SIG-M5 (cell line): ENCODE measurements around the gene PCOLCE2.

Experiments
- DNase-seq: peaks from one replicate; lab custom pipeline; 2025; lab: John Stamatoyannopoulos, UW

PCOLCE2 gene, protein sequence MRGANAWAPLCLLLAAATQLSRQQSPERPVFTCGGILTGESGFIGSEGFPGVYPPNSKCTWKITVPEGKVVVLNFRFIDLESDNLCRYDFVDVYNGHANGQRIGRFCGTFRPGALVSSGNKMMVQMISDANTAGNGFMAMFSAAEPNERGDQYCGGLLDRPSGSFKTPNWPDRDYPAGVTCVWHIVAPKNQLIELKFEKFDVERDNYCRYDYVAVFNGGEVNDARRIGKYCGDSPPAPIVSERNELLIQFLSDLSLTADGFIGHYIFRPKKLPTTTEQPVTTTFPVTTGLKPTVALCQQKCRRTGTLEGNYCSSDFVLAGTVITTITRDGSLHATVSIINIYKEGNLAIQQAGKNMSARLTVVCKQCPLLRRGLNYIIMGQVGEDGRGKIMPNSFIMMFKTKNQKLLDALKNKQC

DNA sequence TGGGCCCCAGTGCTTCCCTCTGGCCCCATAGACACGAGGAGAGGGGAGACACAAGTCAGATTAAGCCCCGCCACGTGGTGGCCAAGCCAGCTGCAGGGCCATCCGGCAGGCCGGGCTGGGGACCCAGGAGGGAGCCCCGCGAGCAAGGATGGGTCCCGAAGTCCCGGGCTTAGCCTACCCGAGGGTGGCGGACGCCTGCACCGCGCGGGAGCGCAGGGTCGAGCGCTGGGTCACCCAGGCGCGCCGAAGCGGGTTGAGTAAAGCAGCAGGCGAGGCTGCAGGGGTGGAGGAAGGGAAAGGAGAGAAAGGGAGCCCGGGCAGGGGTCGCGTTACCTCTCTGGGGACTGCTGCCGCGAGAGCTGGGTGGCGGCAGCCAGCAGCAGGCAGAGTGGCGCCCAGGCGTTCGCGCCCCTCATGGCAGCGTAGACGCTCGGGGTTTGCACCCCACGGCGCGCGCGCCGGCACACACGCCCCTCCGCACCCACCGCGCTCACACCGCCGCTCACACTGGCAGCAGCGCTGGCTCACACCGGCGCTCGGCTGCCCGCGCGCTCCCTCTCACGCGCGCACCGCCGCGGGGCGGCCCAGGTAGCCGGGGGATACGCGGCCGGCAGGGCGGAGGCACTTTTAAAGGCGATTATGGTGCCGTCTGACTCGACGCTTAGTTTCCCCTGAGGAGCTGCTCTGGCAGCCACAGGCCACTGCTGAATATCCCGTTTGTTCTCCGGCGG lies at the start of gene PCOLCE2:
Gene PCOLCE2 (minus strand): TSS at position 603 of the 731 bp plus-strand sequence. CDS start 187 bp downstream, at position 416.
- DNase-seq = no peak

DNA sequence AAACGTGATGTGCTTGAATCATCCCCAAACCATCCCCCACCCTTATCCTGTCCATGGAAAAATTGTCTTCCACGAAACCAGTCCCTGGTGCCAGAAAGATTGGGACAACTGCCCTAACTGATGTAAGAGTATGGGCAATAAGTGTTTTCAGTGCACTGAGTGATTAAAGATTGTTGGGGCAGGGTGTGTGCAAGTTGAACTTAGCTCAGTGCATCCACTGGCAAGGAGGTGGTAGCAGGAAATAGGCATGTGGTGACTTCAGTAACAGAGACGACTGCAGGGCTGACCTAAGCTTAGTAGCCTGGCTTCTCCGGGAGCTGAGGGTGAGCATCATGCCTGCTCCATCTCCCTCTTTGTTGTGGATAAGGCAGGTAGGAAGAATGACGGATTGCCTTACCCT lies 47.1 kb upstream of the PCOLCE2 start:
- no peak for DNase-seq

DNA sequence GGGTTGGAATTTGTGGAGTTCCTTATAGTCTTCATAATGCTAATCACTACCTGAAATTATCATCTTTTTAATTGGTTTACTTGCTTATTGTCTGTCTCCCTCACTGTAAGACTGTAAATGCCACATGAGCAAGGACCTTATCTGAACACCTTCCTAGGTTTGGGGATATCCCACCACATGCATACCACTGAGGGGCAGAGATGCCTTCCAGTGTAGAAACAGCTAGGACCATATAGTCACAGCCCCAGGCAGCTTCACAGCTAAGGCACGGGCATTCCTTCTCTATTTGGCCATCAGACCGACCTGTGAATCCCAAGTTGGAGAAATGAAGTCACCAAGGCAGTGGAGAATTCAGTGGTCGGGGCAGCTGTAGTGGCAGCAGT lies 46.0 kb upstream of the PCOLCE2 start:
- DNase-seq = no peak

DNA sequence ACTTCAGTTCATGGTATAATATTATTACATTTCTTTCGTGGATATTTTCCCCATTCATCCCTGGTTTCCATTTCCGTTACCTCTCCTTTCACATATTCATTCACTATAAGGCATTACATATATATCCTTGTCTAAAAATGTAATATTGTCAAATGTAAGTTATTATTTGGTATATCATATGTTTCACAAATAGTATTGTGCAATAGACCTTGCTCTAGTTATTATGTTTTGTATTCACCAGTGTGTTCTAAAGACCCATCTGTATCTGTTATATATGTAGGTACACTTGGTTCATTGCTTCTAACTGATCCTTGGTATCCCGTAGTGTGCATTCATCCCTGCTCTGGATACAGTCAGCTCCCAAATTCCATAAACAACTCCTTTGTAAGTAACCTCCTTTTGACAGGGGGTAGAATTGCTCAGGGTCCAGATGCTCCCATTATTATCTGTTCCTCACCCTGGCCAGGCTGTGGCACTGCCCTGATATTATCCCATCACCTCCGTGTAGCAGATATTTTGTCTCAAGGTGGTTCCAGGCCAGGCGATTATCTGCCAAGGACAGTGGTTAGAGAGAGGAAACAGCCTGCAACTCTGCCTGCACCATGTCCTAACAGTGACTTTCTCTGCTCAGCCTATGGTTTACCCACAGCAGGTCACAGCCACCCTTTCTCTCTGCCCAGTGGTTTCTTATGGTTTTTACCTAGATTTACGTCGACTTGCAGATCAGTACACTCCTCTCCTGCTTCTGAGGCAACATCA lies 45.4 kb upstream of the PCOLCE2 start:
- no peak for DNase-seq

DNA sequence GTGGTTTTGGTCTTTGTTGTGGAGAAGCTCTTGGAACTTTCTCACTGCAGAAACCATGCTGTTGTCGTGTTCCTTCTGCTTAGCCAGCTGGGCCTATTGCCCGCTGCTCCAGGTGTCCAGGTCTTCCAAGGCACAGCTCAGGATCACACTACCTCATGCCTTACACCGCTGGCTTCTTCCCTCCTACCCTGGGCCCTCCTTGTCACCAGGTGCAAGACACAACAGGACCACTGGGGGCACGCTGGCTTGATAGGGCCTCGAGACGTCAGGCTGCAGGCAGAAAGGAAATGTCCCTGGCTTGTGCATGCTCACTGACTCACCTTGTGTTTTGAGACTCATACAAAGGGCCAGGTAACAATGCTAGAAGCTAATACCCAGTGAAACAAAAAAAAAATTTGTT lies 42.3 kb upstream of the PCOLCE2 start:
- no peak for DNase-seq

DNA sequence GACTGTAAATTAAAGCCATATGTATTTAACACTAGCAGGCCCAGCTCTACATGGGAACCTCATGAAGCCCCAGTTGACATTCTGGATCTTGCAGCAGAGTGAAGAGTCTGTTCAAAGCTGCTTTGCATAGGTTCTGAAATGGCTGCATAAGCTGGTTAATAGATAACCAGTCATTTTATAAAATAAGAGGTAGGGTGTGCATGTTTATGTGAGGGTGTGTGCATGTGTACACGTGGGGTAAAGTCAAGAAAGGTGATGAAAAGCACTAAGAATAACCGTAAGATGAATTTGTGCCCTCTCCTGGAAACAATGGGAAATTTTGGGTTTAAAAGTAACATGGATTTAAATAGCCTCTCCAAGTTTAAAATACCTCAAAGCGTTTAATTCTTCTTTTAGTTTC lies 41.6 kb upstream of the PCOLCE2 start:
- DNase-seq = no peak

DNA sequence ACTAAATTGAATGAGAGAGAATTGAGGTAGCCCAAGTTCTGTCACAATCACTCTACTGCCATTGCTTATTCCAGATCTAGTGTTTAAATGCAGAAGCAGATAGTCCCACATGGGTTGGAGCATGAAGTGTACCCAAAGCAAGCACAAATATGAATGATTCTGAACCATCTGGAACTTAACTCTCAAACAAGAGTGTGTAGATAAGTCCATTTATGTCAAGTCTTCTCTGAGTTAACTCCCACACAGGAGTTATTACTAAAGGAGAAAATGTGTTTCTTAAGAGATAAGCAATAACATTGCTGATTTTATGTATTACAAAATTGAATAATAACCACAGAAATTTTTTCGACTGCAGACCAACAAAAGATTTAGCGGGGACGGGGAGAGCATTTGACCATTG lies 41.0 kb upstream of the PCOLCE2 start:
- DNase-seq = no peak

DNA sequence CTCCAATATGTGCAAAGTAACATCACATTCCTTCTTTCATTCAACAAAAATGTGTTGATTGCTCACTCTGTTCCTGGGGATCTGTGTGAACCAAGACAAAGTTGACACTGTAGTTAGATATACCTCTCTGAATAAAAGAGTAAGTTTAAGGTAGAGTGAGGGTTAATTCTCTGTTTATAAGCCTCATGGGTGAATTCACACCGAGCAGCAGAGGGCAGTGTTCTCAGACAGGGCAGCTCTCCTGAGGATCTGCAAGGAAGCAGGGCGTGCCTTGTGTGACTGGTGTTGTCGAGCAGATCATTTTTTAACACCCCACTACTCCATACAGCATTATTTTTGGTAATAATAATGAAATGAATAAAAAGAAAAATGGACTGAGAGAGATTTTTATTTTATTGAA lies 40.2 kb upstream of the PCOLCE2 start:
- peak; percentile 17 for DNase-seq

DNA sequence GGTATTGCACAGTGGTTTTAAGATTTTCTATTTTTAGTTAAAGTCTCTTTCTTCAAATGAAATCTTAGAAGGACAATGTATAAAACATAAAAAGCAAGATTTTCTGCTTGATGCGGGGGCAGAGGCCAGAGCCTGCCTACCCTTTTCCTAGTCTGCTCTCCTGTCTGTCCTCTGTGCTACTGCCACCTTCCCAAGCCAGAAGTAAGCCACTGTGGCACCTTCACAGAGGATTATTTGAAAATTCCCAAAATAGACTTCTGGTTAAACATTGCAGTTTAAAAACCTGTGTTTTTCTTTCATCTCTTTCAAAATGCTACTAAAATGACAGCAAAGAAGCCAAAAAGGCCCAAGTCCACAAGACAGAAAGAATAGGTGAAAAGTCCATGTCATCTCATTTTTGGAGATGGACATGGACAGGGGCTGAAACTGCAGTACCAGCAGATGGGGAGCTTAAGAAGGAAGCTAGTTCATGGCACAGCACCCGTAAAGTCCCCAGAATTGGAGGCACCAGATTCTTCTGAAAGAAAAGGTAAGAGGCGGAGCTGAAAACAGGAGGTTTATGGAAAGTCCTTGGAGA lies 37.6 kb upstream of the PCOLCE2 start:
- DNase-seq = no peak

DNA sequence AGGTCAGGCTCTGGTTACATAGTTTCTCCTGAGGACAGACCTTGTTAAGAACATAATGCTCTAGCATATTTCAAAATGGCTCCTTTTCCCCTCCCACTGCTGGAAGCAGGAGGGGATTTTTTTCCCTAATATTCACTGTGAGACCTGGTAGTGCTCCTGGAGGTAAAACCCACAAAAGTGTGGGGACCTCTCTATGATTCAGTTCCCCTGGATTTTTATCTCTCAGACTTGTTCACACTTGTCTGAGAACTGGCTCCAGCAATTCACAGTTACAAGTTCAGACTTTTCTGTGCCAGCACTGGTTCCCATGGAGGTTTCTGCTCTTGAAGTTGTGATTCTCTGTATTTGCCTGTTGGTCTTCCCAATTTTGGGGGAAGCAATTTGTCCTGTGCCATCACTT lies 36.3 kb upstream of the PCOLCE2 start:
- DNase-seq = no peak

DNA sequence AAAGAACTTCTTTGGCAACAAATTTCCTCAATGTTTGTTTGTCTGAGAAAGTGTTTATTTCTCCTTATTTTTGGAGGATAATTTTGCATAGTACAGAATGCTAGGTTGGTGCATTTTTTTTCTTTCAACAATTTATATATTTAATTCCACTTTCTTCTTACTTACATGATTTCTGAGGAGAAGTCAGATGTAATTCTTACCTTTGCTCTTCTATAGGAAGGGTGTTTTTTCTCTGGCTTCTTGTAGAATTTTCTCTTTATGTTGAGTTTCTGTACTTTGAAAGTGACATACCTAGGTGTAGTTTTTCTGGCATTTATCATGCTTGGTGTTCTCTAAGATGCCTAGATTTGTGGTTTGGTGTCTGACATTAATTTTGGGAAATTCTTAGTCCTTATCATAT lies 34.8 kb upstream of the PCOLCE2 start:
- no peak for DNase-seq

DNA sequence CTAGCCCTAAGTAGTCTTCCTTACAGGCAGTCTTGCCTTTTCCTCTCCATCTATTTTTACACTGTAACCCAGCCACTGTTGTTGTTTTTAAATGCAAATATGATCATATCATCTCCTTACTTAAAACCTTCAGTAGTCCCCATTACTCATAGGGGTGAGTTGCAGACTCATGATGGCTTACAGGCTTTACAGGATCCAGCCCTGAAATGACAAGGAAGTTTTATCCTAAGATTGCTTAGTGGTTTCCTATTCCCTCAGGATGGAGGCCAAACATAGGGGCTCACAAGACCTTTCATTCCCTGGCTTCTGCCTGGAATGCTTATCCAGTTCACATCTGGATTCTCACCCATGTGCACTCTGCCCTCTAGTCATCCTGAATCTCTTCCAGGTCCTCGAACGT lies 27.7 kb upstream of the PCOLCE2 start:
- DNase-seq = no peak

DNA sequence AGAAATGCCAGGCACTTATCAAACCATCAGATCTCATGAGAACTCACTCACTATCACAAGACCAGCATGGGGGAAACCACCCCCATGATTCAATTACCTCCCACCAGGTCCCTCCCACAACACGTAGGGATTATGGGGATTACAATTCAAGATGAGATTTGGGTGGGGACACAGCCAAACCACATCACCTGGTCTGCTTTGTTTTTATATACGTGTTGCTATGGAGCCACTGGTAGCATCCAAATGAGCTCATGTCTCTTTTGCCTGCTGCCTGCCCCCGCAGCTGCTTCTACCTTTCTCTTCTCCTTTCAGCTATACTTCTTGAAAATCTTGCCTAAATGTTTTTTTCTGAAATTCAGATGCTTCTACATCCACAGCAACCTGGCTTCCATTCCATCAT lies 26.8 kb upstream of the PCOLCE2 start:
- no peak for DNase-seq

DNA sequence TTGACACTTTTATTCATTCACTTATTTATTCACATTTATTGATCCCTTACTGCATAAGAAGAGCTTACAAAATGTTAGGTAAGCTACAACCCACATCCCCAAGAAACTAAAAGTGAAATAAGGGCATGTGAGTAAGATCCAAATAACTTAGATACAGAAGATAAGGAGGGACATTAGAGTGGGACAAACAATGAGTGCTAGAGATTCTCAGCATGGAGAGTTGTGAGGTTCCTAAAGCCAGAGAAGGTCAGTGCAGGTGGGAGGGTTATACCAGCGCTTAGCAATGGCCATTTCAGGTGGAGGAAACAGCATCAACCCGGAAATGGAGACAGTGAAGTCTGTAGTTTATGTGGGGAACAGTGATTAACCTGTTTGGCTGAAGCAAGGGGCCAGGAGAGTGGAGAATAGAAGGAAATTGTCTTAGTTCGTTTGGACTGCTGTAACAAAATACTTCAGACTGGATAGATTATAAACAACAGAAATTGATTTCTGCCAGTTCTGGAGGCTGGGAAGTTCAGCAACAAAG lies 25.5 kb upstream of the PCOLCE2 start:
- no peak for DNase-seq

DNA sequence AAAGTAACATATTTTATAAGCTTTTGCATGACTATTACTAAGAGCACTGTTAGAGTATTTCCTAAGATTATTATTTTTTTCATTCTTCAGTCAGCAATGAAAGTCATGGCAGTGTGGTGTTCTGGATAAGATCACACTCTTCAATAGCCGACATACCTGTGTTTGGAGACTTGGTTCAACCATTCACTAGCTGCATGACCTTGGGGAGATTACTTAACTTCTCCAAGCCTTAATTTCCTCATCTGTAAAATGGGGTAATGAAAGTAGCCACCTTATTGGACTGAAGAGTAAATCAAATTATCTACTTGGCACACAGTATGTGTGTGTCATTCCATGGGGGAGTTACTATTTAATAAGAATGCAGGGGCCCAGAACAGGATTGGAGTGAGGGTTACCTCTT lies 24.5 kb upstream of the PCOLCE2 start:
- DNase-seq = no peak

DNA sequence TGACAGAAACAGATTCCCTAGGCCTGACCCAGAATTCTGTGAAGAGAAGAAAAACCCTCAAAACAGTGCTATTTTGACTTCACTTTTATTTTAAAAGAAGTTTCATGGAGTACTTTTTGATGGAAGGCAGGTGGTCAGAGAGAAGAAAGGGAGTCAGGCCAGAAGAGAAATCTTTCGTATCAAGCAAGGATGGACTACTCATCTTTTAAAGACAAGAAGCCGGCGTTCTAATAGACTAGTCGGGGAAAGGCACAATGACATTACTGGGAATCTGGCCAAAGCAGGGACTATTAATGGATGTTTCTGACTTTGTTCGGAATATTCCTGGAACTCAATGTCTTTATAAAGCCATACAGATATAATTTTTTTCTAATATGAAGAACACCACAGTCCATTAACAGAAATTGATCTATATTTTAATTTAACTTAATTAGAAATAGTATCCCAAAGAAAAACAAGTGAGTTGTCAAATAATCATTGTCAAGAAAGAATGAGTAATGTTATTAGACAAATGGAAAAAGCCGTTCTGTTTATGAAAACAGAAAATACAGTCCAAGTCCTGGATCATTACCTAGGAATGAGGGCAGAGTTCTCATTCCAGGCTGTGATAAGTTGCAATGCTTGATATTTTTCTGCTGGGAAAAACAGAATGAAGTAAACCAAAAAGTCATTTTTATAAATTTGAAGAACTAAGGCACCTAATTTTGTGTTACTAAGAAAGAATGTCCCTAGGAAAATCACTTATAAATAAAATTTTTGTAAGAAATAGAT lies 23.7 kb upstream of the PCOLCE2 start:
- no peak for DNase-seq

DNA sequence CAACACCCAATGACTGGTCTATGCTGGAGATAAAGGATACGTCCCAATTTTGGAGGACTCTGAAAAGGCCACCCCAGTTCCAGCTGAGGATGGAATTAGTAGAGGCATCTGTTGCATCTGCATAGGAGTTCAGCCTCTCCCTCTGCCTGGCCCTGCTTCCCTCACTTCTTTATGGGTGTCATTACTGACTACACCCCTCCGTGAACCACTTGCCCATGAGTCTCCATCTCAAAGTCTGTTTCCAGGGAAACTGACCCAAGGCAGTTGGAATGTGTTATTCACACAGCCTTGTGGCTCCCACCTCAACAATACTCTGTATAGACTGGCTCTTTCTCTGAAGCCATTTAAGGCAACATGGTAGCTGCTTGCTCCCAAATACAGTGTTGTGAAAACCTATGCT lies 21.4 kb upstream of the PCOLCE2 start:
- no peak for DNase-seq

DNA sequence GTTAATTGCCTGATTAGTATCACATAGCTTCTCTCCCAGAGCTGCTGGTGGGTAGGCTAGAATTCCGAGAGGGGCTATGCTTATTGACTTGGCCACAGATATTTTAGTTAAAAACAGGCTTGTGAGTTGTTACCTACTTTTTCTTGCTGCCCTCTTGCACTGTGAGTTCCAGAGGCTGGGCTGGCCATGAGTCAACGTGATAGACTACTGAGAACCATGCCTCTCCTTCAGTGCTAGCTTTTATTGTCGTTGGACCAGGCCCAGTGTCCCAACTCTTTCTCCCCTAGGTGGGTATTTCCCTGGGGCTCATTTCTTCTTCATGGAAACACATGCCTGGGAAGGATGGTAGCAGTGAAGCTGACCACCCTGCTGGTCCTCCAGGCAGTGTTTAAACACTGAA lies 20.4 kb upstream of the PCOLCE2 start:
- DNase-seq = no peak

DNA sequence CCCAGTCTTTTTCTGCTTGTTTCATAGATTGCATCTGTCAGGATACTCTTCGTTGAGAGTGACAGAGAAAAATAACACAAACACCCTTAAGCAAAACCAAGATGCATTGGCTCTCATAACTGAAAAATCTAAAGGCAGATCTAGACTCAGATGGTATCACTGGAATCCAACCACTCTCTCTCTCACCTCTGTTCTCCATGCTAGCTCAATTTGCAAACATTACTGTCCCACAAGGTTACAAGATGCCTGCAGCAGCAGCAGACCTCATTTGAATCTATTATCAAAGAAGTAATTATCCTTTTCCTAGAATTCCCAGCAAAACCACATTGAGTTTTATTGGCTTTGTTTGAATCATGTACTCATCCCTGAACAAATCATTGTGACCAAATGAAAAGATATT lies 19.1 kb upstream of the PCOLCE2 start:
- DNase-seq = no peak

DNA sequence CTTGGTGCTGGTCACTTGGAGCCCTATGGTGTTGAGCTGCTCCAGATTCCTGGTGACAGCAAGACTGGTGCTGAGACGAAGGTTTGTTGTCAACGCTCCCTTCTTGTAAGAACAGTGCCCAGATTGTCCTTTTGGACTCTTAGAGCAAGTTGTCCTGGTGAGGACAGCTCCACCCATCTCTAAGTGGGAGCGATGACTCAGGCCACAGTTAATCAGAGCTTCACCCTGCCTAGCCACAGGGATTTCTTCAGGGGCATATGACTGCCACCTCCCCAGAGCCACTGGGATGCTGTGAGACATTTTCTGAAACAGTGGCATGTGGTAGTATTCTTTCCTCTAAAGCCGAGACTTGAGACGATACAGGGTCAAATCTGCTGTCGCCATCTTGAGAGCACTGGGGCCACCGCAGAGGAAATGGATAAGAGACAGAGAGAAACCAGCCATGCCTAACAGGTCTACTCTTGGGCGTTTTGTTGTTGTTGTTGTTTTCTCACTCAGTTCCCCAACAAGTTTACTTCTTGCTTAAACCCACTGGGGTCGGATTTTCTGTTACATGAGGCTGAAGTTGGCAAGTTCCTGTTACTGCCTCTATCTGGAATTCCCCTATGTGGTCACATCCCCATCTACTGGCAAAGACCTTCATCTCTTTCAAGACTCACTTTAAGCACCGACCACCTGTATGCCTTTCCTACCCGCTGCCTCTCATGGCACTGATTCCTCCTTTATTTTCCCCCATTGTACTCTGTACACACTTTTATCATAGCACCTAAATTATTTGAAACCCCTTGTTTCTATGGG lies 16.0 kb upstream of the PCOLCE2 start:
- no peak for DNase-seq

DNA sequence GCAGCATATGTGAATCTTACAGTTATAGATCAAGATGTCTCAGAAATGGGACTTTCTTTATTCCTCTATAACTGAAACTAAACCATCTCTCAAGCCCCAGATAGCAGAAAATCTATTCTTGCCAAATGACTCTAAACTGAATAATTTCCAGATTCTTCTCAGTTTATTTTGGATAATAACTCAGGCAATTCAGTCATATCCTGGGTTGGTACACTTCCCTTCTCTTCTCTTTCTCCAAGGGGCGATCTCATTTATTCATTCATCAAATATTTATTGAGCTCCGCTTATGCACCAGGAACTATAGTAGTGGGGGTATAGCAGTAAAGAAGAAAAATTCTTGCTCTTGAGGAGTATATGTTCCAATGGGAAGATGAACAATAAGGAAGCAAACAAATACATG lies 13.5 kb upstream of the PCOLCE2 start:
- DNase-seq = no peak
